HEK293 (cell line): ENCODE measurements around the gene RRP12.

Source experiments
- CTCF ChIP-seq: fragments of 450-650 bp; formaldehyde crosslinking; IDR thresholded peaks from 2 replicates; pipeline ENCODE4 v1.5.1; 2016; ENCODE audit warnings: missing biosample characterization, missing genetic modification characterization
- KLF1 ChIP-seq: fragments of 450-650 bp; formaldehyde crosslinking; IDR thresholded peaks from 2 replicates; pipeline ENCODE4 v1.5.1; 2016; ENCODE audit warnings: missing biosample characterization, missing genetic modification characterization
- KLF8 ChIP-seq: fragments of 450-650 bp; formaldehyde crosslinking; IDR thresholded peaks from 2 replicates; pipeline ENCODE4 v1.5.1; 2016; ENCODE audit warnings: missing biosample characterization, missing genetic modification characterization
- KLF9 ChIP-seq: fragments of 450-650 bp; formaldehyde crosslinking; IDR thresholded peaks from 2 replicates; pipeline ENCODE4 v1.5.1; 2016; ENCODE audit warnings: missing biosample characterization, missing genetic modification characterization, low read depth
- PRDM4 ChIP-seq: fragments of 450-650 bp; formaldehyde crosslinking; IDR thresholded peaks from 2 replicates; pipeline ENCODE4 v1.5.1; 2017; ENCODE audit warnings: missing biosample characterization, missing genetic modification characterization
- SETDB1 ChIP-seq: IDR thresholded peaks from one replicate; pipeline ENCODE4 v1.6.1; 2017; ENCODE audit warnings: mild to moderate bottlenecking, low read length, moderate library complexity, mixed read lengths; ENCODE audit not compliant: insufficient read length
- SP3 ChIP-seq: fragments of 450-650 bp; formaldehyde crosslinking; IDR thresholded peaks from 2 replicates; pipeline ENCODE4 v1.5.1; 2016; ENCODE audit warnings: missing biosample characterization, missing genetic modification characterization
- ZFP37 ChIP-seq: fragments of 450-650 bp; formaldehyde crosslinking; IDR thresholded peaks from 2 replicates; pipeline ENCODE4 v1.5.1; 2016; ENCODE audit warnings: missing biosample characterization, missing genetic modification characterization
- ZNF112 ChIP-seq: fragments of 450-650 bp; formaldehyde crosslinking; IDR thresholded peaks from 2 replicates; pipeline ENCODE4 v1.5.0; 2017; ENCODE audit warnings: missing biosample characterization, missing genetic modification characterization
- ZNF121 ChIP-seq: fragments of 450-650 bp; formaldehyde crosslinking; IDR thresholded peaks from 2 replicates; pipeline ENCODE4 v1.5.1; 2016; ENCODE audit warnings: missing biosample characterization, missing genetic modification characterization
- ZNF169 ChIP-seq: fragments of 450-650 bp; formaldehyde crosslinking; IDR thresholded peaks from 2 replicates; pipeline ENCODE4 v1.5.1; 2016; ENCODE audit warnings: missing biosample characterization, missing genetic modification characterization
- ZNF211 ChIP-seq: fragments of 450-650 bp; formaldehyde crosslinking; IDR thresholded peaks from 2 replicates; pipeline ENCODE4 v1.5.1; 2016; ENCODE audit warnings: low read depth, missing biosample characterization, missing genetic modification characterization
- ZNF274 ChIP-seq, 2 experiments: fragments of 200-500 bp in 1 of 2; fragments of 450-650 bp in 1 of 2; sonication (Bioruptor generic) in 1 of 2; formaldehyde crosslinking in 1 of 2; IDR thresholded peaks; 2 replicates each; pipeline versions ENCODE4 v1.5.1 to v1.6.1; 2014 to 2016; ENCODE audit warnings: borderline replicate concordance in 1 of 2, inconsistent platforms in 1 of 2, low read length in 1 of 2, missing biosample characterization in 1 of 2, missing genetic modification characterization in 1 of 2
- ZNF335 ChIP-seq: fragments of 450-650 bp; formaldehyde crosslinking; conservative IDR thresholded peaks from 2 replicates; pipeline ENCODE4 v1.5.1; 2016; ENCODE audit warnings: missing biosample characterization, missing genetic modification characterization
- ZNF404 ChIP-seq: fragments of 450-650 bp; formaldehyde crosslinking; IDR thresholded peaks from 2 replicates; pipeline ENCODE4 v1.5.1; 2017; ENCODE audit warnings: missing biosample characterization, missing genetic modification characterization
- ZNF549 ChIP-seq: fragments of 450-650 bp; IDR thresholded peaks from 2 replicates; pipeline ENCODE4 v1.5.1; 2018; ENCODE audit warnings: missing biosample characterization, missing genetic modification characterization, mild to moderate bottlenecking, inconsistent platforms, moderate library complexity
- ZNF558 ChIP-seq: fragments of 450-650 bp; formaldehyde crosslinking; IDR thresholded peaks from 2 replicates; pipeline ENCODE4 v1.5.1; 2016; ENCODE audit warnings: missing biosample characterization, missing genetic modification characterization
- ZNF747 ChIP-seq: fragments of 450-650 bp; formaldehyde crosslinking; IDR thresholded peaks from 2 replicates; pipeline ENCODE4 v1.5.1; 2016; ENCODE audit warnings: missing biosample characterization, missing genetic modification characterization
- TF ChIP-seq, protein P1 (sequence below): fragments of 450-650 bp; formaldehyde crosslinking; IDR thresholded peaks from 2 replicates; pipeline ENCODE4 v1.5.1; 2016; ENCODE audit warnings: missing biosample characterization, missing genetic modification characterization
- TF ChIP-seq, protein P2 (sequence below): fragments of 450-650 bp; formaldehyde crosslinking; IDR thresholded peaks from 2 replicates; pipeline ENCODE4 v1.5.1; 2016; ENCODE audit warnings: missing biosample characterization, missing genetic modification characterization
- TF ChIP-seq, protein P3 (sequence below): fragments of 450-650 bp; formaldehyde crosslinking; IDR thresholded peaks from 2 replicates; pipeline ENCODE4 v1.5.1; 2016; ENCODE audit warnings: missing biosample characterization, missing genetic modification characterization
- TF ChIP-seq, protein P4 (sequence below): fragments of 450-650 bp; formaldehyde crosslinking; optimal IDR thresholded peaks from 2 replicates; pipeline ENCODE3; 2016; ENCODE audit warnings: missing biosample characterization, mild to moderate bottlenecking, missing genetic modification characterization

Gene RRP12

DNA sequence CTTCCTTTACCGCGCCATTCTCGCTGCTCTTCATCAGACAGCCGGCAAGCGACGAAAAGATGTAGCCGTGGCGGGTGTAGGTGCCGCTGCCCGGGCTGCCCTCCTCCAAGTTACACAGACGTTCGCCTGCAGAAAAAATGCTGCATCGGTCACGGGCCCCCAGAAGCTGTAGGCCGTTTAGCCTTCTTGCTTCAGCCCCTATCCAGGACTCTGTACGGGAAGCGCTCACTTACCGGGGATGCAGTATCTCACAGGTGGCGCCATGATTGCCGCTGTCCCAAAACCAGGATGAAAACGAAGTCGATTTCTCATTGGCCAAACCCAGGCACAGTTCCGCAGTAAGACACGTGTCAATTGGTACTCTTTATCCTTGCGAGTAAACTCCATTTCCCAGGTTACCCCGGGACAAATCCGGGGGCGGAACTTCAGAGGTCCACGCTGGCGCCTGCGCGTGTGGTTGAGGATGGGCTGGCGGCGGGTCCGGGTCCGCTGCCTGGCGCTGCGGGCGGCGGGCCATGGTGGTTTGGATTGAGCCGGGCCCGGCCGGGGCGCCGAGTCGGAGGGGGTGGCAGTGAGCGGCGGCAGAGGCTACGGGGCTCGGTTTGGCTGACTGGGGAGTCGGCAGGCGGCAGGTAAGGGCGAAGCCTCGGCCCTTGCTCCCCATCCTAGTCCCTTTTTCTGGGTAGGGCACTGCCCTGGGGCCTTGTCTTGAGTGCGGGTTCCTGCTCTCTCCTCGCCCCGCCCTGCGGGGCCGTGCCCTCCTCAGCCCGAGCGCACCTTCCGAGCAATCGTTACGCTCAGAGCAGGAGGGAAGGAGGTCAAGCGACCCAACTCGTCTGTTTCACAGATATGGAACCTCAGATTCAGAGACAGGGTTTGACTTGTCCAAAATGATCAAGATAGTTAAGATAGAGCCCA lies 44.8 kb upstream of the RRP12 start, which contains the start of the genes EXOSC1 and ZDHHC16 (continued):
- TF ChIP-seq CTCF (peak; percentile 49; the same call in 1 of the 2 replicates), ZNF335 (tag by site-specific recombination) (peak; percentile 98), ZFP37 (tag by site-specific recombination) (0 out of 2 replicates have a peak, but pooled peaks have one; percentile 17), ZNF112 (tag by site-specific recombination) (no peak), ZNF404 (no peak), PRDM4 (tag by site-specific recombination) (no peak), ZNF211 (tag by site-specific recombination) (no peak), ZNF549 (tag by site-specific recombination) (no peak), KLF9 (tag by site-specific recombination) (peak; percentile 54; the same call in 1 of the 2 replicates), SP3 (peak; percentile 87), ZNF274 (IDR thresholded peaks at IDR 0.05; ENCODE audit: low read length) (no peak), ZNF274 (tag by site-specific recombination; IDR thresholded peaks at IDR 0.05; ENCODE audit: borderline replicate concordance) (no peak), ZNF558 (no peak), KLF8 (tag by site-specific recombination) (peak; percentile 83), ZNF747 (no peak), SETDB1 (no peak), ZNF121 (tag by site-specific recombination) (no peak), ZNF169 (tag by site-specific recombination) (no peak), KLF1 (tag by site-specific recombination) (peak; percentile 51)
- TF ChIP-seq, protein P1, sequence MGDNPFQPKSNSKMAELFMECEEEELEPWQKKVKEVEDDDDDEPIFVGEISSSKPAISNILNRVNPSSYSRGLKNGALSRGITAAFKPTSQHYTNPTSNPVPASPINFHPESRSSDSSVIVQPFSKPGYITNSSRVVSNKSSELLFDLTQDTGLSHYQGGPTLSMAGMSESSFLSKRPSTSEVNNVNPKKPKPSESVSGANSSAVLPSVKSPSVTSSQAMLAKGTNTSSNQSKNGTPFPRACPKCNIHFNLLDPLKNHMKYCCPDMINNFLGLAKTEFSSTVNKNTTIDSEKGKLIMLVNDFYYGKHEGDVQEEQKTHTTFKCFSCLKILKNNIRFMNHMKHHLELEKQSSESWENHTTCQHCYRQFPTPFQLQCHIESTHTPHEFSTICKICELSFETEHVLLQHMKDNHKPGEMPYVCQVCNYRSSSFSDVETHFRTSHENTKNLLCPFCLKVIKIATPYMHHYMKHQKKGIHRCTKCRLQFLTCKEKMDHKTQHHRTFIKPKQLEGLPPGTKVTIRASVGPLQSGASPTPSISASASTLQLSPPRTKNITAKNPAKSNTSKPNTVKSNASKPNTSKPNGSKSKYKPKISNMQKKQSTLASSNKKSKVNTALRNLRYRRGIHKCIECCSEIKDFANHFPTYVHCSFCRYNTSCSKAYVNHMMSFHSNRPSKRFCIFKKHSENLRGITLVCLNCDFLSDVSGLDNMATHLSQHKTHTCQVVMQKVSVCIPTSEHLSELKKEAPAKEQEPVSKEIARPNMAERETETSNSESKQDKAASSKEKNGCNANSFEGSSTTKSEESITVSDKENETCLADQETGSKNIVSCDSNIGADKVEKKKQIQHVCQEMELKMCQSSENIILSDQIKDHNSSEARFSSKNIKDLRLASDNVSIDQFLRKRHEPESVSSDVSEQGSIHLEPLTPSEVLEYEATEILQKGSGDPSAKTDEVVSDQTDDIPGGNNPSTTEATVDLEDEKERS (tag by site-specific recombination): no peak
- TF ChIP-seq, protein P2, sequence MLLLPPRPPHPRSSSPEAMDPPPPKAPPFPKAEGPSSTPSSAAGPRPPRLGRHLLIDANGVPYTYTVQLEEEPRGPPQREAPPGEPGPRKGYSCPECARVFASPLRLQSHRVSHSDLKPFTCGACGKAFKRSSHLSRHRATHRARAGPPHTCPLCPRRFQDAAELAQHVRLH (tag by site-specific recombination): peak; percentile 70; the same call in 1 of the 2 replicates
- TF ChIP-seq, protein P3, sequence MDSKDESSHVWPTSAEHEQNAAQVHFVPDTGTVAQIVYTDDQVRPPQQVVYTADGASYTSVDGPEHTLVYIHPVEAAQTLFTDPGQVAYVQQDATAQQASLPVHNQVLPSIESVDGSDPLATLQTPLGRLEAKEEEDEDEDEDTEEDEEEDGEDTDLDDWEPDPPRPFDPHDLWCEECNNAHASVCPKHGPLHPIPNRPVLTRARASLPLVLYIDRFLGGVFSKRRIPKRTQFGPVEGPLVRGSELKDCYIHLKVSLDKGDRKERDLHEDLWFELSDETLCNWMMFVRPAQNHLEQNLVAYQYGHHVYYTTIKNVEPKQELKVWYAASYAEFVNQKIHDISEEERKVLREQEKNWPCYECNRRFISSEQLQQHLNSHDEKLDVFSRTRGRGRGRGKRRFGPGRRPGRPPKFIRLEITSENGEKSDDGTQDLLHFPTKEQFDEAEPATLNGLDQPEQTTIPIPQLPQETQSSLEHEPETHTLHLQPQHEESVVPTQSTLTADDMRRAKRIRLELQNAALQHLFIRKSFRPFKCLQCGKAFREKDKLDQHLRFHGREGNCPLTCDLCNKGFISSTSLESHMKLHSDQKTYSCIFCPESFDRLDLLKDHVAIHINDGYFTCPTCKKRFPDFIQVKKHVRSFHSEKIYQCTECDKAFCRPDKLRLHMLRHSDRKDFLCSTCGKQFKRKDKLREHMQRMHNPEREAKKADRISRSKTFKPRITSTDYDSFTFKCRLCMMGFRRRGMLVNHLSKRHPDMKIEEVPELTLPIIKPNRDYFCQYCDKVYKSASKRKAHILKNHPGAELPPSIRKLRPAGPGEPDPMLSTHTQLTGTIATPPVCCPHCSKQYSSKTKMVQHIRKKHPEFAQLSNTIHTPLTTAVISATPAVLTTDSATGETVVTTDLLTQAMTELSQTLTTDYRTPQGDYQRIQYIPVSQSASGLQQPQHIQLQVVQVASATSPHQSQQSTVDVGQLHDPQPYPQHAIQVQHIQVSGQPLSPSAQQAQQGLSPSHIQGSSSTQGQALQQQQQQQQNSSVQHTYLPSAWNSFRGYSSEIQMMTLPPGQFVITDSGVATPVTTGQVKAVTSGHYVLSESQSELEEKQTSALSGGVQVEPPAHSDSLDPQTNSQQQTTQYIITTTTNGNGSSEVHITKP (tag by site-specific recombination): peak; percentile 45
- TF ChIP-seq, protein P4, sequence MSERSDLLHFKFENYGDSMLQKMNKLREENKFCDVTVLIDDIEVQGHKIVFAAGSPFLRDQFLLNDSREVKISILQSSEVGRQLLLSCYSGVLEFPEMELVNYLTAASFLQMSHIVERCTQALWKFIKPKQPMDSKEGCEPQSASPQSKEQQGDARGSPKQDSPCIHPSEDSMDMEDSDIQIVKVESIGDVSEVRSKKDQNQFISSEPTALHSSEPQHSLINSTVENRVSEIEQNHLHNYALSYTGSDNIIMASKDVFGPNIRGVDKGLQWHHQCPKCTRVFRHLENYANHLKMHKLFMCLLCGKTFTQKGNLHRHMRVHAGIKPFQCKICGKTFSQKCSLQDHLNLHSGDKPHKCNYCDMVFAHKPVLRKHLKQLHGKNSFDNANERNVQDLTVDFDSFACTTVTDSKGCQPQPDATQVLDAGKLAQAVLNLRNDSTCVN (tag by site-specific recombination): peak; percentile 85
